ENCODE data around the gene PRCP.
A peak's percentile ranks its signal among the peaks of the same experiment; 100 is the strongest.

Gene PRCP

DNA sequence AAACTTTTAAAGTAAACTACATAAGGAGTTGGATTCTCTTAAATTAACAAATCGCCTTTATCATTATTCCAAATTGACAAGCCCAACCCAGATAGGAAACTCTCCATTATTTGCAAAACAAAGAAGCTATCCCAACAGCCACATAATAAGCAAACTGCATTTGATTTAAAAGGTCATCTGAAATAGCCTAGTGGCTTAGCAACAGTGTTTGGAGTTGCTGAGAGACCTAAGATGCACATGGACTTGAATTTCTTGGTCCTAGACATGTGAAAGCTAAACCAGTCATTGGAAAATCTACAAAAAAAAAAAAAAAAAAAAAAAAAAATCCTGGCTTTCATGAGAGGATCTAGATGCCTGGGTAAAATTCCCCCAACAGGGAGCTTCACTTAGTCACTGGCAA, 69.5 kb downstream of the PRCP start:
- H3K4me3 ChIP-seq (ENCODE audit: low read depth, low read length): no peak overlapping the region
- TF ChIP-seq, protein P1, sequence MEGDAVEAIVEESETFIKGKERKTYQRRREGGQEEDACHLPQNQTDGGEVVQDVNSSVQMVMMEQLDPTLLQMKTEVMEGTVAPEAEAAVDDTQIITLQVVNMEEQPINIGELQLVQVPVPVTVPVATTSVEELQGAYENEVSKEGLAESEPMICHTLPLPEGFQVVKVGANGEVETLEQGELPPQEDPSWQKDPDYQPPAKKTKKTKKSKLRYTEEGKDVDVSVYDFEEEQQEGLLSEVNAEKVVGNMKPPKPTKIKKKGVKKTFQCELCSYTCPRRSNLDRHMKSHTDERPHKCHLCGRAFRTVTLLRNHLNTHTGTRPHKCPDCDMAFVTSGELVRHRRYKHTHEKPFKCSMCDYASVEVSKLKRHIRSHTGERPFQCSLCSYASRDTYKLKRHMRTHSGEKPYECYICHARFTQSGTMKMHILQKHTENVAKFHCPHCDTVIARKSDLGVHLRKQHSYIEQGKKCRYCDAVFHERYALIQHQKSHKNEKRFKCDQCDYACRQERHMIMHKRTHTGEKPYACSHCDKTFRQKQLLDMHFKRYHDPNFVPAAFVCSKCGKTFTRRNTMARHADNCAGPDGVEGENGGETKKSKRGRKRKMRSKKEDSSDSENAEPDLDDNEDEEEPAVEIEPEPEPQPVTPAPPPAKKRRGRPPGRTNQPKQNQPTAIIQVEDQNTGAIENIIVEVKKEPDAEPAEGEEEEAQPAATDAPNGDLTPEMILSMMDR (conservative IDR thresholded peaks at IDR 0.05; ENCODE audit: low read depth, low read length): no peak
- DNase-seq (ENCODE audit: low read depth): no peak

DNA sequence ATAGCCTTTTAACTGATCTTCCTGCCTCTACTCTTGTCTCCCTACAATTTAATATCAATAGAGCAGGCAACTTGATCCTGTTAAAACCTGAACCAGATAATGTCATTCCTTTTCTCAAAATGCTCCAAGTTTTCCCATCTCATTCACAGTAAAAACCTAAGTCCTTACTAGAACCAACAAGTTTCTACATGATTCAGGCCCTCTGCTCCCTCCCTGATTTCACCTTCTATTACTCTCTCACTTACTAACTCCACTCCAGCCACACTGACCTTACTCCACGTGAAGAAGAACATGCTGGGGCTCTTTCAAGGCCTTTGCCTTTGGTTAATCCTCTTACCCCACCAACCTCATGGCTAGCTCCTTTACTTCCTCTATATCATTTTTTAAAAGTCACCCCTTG, 71.1 kb downstream of the PRCP start:
- DNase-seq (ENCODE audit: low read depth): no peak
- no peak overlapping the region for H3K4me3 ChIP-seq (ENCODE audit: low read depth, low read length)

DNA sequence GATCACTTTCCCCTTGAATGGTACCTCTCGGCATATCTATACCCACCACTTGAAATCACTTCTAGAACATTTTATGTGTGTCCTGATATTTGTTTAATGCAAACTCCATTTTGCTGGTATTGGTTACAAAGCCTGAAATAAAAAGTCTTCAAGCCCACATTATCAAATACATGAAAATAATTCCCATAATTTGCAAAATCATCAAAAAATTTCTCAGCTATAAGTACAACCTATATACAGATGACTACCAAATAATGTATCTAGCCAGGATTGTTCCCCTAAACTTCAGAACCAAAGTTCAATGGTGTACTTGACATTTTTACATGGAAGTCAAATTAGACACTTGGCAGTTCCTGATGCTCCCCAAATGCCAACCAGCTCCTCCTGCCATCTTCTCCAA, 71.8 kb downstream of the PRCP start:
- no peak overlapping the region for H3K4me3 ChIP-seq (ENCODE audit: low read depth, low read length)
- DNase-seq (ENCODE audit: low read depth): no peak
- TF ChIP-seq, protein P1 (conservative IDR thresholded peaks at IDR 0.05; ENCODE audit: low read depth, low read length): no peak

More for the DNA sequence above, 71.1 kb downstream of the PRCP start:
- TF ChIP-seq, protein P1 (conservative IDR thresholded peaks at IDR 0.05; ENCODE audit: low read depth, low read length): no peak

DNA sequence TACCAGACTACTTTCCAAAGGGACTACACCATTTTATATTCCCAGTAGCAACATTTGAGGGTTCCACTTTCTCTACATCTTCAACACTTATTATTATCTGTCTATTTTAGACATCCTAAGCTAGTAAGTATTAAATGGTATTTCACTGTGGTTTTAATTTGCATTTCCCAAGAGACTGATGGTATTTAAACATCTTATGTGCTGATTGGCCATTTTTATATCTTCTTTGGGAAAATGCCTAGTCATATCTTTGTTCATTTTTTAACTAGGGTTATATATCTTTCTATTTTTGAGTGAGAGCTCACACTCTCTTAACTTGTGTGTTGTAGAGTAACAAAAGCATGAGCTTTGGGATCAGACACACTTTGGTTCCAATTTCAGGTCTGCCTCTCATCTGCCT, 73.7 kb downstream of the PRCP start:
- H3K4me3 ChIP-seq (ENCODE audit: low read depth, low read length): no peak overlapping the region
- TF ChIP-seq, protein P1 (conservative IDR thresholded peaks at IDR 0.05; ENCODE audit: low read depth, low read length): no peak
- peak; percentile 30 for DNase-seq (ENCODE audit: low read depth)

DNA sequence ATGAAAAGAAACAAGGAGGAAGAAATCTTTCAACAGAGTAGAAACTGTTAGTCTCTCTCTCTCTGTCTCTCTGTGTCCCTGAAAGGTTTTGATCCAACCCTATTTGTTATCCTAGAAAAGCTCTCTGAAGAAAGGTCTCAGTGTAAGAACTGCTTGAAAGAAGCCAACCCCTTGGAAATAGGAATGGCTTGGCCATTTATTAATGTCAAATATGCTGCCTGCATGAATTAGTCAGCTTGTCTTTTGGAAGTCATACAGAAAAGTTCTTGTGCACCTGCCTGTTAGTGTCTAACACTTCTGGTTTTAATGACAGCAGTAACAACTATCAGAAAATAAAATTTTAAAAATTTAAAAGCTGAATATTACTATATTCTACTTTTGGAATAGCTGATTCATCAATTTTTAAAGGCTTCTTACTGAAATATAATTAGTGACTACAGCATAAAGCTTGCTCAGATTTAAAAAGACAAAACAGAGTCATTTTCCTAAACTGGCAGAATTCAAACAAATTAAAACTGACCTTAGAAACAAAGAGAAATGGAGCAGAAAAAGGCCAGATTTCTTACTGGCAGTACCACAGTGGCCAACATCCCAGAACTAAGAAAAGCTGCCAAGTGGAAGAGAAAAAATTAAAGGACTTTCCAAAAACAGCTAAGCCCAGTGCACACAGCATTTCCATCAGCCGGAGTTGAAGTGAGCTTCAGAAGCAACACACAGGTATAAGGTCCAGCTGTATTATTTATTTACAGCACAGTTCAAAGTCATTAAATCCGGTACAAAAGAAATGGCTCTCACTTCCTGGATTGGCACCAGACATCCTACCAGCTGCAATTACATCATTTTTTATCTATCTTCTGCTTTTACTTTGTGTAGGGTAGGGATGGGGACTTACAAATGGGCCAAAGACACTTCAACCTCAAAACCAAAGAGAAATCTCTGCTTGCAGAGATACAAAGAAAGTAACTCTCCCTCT, 76.3 kb downstream of the PRCP start:
- TF ChIP-seq, protein P1 (conservative IDR thresholded peaks at IDR 0.05; ENCODE audit: low read depth, low read length): no peak
- no peak for DNase-seq (ENCODE audit: low read depth)

DNA sequence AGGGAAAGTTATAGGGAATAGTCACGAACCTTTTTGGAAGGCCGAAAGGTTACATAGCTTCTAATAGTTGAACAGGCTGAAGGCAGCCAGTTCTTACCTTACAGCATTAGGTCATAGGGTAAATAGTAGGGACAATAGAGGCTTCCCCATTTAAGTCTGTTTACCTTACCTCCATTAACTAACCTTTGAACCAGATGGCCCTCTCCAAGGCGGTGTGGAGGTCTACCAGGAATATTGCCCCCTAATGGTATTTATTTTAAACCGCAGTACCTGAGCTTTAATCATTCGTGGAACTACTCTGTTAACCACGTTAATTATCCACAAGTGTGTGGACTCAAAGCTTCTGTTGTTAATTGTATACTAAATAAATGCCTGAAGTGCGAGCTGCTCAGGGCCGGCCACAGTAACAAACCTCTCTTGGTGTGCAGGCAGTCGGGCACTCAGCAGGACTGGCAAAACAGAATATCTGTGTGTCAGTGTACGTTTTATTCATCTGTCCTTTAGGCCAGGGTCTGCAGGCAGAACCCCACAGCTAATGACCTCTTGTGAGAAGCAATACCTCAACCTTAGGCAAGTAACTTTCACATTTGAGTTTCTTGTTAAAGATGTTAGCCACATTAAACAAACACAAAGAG, 81.7 kb downstream of the PRCP start:
- H3K4me3 ChIP-seq (ENCODE audit: low read depth, low read length): no peak overlapping the region
- DNase-seq (ENCODE audit: low read depth): no peak
- TF ChIP-seq, protein P1 (conservative IDR thresholded peaks at IDR 0.05; ENCODE audit: low read depth, low read length): no peak

More for the DNA sequence above, 76.3 kb downstream of the PRCP start:
- H3K4me3 ChIP-seq (ENCODE audit: low read depth, low read length): no peak overlapping the region

All from choroid plexus epithelial cell (primary cell).